ENCODE data around the gene POTEI. TPM values are rescaled to one million over a fixed set of nuclear protein-coding genes. Genes with fewer than 3 reads are reported as not detected.
"Not testable (repeated sequence)": the region's sequence is repeated elsewhere in the genome, so short reads cannot be mapped to it uniquely, and the experiment has no call there.

Gene POTEI
- total RNA-seq, 2 experiments from 2014 or later, result not detected

DNA sequence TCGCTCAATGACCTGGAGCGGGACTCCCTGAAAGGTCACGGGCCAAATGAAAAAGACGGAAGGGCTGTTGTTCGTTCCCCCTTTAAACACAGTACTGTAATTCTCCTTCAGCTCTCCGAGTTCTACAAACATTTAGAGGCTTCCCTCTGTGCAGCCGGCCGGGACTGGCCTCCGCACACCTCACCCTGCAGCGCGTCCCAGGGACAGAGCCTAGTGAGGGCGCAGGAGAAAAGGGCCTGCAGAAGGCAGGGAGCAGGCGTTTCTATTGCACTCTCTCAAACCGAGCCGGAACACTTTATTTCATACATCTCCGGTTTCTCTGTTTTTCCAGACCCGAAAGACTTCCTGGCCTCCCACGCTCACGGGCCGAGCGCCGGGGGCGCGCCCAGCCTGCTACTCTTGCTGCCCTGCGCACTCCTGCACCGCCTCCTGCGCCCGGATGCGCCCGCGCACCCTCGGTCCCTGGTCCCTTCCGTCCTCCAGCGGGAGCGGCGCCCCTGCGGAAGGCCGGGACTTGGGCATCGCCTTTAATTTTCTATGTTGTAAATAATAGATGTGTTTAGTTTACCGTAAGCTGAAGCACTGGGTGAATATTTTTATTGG, 18.3 kb upstream of the POTEI start:
- DNase-seq; H3K27me3 Mint-ChIP-seq; H3K36me3 Mint-ChIP-seq (ENCODE audit: low read depth); CTCF ChIA-PET; H3K27ac Mint-ChIP-seq; H3K9me3 Mint-ChIP-seq; H3K4me1 Mint-ChIP-seq; POLR2A ChIA-PET; H3K4me3 Mint-ChIP-seq: not testable (repeated sequence)

DNA sequence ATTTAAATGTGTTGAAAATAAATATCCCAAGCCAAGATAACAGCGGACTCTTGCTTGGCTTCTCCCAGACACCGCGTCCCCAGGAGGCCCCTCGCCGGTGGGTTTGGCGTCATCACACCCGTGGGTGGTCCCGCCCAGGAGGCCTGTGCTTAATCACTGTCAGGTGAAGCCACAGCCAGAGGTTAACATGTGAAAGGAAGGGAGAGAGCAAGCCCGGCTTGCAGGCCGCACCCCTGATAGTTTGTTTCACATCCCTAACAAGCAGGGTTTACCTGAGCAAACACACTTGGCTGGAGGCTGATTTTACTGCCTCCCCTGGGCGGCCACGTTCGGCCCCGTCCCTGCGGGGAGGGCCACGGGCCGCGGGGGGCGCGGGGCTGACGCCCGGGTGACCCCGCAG, 13.3 kb upstream of the POTEI start:
- H3K4me1 Mint-ChIP-seq; H3K27ac Mint-ChIP-seq; POLR2A ChIA-PET; DNase-seq; CTCF ChIA-PET; H3K36me3 Mint-ChIP-seq (ENCODE audit: low read depth); H3K4me3 Mint-ChIP-seq; H3K9me3 Mint-ChIP-seq; H3K27me3 Mint-ChIP-seq: not testable (repeated sequence)

DNA sequence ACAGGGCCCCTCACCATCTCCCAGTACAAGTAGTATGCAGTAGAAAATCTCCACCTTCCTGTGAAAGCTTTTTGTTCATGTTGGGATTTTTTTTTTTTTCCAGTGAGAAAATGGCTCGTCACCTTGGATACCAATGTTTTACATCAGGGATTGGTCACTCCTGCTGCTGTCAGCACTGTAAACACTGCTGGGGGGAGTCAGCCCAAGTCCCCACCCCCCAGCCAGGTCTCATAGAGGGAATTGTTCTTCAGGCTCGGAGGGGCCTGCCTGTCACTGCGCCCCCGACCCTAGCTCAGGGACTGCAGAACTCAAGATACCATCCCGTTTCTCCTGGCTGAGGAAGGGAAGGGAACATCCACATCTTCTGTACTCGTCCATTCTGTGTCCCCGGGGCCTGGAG, 11.9 kb upstream of the POTEI start, which contains the start of gene CFC1B:
Gene CFC1B, plus strand, starts transcription at position 231 of the 400 bp plus-strand sequence. CDS start 263 bp downstream, outside the sequence.
- H3K27me3 Mint-ChIP-seq; DNase-seq; H3K9me3 Mint-ChIP-seq; H3K4me3 Mint-ChIP-seq; H3K4me1 Mint-ChIP-seq; H3K27ac Mint-ChIP-seq; CTCF ChIA-PET; POLR2A ChIA-PET; H3K36me3 Mint-ChIP-seq (ENCODE audit: low read depth): not testable (repeated sequence)

DNA sequence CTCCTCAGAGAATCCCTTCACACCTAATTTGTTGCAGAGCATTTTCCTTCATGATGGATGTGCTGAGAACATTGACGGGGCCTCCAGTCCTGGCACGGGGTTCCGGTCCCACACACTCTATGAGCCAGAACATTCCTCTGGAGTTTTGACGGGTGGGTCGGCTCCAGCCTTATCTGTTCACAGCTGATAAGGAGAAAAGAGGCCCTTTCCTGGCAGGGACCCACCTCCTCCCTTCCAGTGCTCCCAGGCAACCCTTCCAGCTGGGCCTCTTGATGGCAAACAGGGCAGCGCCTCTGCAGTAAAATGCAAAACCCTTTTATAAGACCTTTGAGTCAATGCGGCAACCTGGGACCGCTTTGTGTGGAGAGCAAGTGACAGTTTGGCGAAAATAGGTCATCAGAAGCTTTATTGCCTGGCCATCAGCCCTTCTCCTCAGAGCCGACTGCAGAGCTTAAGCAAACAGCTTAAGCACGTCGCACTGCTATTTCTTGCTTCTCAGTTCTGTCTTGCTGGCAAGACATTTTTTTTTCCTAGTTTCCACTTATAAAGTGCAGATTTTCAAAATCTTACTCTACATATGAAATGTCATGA, 9.5 kb upstream of the POTEI start:
- H3K9me3 Mint-ChIP-seq; POLR2A ChIA-PET; CTCF ChIA-PET; DNase-seq; H3K27ac Mint-ChIP-seq; H3K4me3 Mint-ChIP-seq; H3K27me3 Mint-ChIP-seq; H3K36me3 Mint-ChIP-seq (ENCODE audit: low read depth); H3K4me1 Mint-ChIP-seq: not testable (repeated sequence)

DNA sequence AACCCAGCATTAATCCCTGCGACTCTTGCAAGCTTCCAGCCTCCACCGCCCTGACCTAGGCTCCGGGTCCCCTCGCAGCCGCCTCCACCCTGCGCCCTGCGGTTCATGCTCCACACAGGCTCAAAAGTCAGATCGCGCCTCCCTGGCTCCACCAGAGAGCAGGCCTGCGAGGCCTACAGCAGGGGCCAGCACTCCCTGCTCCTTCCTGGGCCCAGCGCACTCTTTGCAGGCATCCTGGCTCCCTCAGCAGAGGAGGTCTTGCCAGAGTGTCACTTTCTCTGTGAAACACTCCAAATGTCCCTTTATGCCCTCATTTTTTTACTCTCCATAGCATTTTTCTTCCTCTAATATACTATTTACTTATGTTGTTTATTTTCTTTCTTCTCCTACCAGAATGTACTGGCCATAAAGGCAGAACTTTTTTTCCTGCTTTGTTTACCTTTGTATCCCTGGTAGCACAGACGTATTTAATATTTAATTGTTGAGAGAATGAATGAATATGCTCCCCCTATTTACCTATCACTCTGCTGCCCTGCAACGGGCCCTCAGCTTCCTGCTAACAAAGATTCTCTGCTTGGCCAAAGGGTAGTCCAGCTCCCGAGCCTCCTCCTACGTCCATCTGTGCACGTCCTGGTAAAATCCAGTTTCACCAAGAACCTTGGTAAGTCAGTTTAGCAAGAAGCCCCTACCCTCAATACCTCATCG, 2.8 kb upstream of the POTEI start:
- H3K27ac Mint-ChIP-seq; POLR2A ChIA-PET; DNase-seq; H3K27me3 Mint-ChIP-seq; H3K36me3 Mint-ChIP-seq (ENCODE audit: low read depth); CTCF ChIA-PET; H3K4me1 Mint-ChIP-seq; H3K9me3 Mint-ChIP-seq; H3K4me3 Mint-ChIP-seq: not testable (repeated sequence)

DNA sequence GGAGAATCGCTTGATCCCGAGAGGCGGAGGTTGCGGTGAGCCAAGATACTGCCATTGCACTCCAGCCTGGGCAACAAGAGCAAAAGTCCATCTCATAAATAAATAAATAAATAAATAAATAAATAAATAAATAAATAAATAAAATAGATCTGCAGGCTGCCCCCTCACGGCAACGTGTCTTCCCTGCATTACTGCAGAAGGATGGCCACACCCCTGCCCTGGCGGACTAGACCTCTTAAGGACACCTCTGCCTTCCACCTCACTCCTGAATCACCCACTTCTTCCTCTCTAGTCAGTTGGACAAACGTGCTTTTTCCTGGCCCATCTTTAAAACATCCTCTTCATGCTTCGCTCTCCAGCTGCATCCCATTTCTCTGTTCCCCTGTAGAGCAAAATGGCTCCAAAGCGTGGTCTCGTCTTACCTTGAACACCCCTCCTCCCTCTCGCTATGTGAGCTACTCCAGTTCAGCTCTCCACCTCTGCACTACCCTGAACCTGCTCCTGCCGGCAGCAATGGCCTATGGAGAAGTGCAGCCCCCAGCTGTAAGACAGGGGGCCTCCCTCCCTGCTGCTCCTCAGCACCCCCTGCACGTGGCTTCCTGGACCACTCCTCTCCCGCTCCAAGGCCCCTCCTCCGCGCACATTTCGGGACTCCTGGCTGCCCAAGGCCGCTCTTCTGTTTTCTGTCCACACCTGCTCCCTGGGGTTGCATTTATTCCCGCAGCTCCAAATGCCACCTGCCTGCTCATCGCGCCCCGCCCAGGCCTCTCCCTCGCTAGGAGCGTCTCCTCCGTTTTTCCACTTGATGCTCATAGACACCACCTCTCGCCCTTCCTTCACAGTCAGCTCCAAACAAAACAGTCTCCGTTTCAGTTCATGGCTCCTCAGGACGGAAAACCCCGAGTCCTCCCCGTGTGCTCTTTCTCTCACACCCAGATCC, 1.9 kb upstream of the POTEI start:
- DNase-seq; H3K9me3 Mint-ChIP-seq; H3K4me1 Mint-ChIP-seq; CTCF ChIA-PET; POLR2A ChIA-PET; H3K27ac Mint-ChIP-seq; H3K36me3 Mint-ChIP-seq (ENCODE audit: low read depth); H3K4me3 Mint-ChIP-seq; H3K27me3 Mint-ChIP-seq: not testable (repeated sequence)

DNA sequence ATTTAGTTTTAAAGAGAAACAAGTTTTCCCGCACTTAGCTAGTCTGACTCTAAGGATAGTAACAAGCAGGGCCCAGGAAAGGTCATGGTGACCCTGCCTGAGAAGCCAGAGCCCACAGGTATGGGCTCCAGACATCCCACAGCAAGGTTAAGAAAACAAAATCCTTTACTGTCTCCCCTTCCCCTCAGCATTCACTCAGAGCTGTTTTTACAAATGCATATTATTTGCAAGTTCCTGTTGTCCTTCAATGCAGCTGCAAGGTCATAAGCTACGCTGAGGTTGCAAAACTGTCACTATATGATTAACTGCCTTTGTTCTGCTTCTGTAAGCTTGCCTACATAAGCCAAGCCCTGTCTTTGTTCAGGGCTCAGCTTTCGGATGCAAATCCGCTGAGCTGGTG, 18.1 kb downstream of the POTEI start:
- CTCF ChIA-PET, H3K27ac Mint-ChIP-seq: not testable (repeated sequence)

DNA sequence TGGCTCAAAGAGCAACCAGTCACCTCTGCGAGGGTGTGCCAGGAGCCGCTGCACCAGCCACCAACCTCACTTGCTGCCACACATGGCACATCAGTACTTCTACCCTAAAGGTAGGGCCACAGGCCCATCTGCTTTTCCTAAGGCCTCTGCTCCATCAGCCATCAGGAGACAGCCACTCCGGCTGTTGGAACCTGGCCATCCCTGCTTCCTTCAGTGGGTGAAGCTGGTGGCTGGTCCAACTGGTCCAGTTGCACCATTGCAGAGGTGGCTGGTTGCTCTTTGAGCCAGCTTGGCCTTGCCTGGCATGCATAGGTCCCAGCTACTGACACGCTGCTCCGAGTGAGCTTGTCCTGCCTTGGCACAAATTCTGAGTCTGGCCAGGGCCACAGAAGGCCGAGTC, 53.7 kb downstream of the POTEI start:
- CTCF ChIA-PET; H3K4me3 Mint-ChIP-seq; H3K27me3 Mint-ChIP-seq; H3K36me3 Mint-ChIP-seq (ENCODE audit: low read depth); H3K9me3 Mint-ChIP-seq; H3K27ac Mint-ChIP-seq; DNase-seq; H3K4me1 Mint-ChIP-seq; POLR2A ChIA-PET: not testable (repeated sequence)

More for the DNA sequence above, 18.1 kb downstream of the POTEI start:
- H3K9me3 Mint-ChIP-seq; H3K36me3 Mint-ChIP-seq (ENCODE audit: low read depth); H3K4me3 Mint-ChIP-seq; DNase-seq; H3K27me3 Mint-ChIP-seq; POLR2A ChIA-PET; H3K4me1 Mint-ChIP-seq: not testable (repeated sequence)

DNA sequence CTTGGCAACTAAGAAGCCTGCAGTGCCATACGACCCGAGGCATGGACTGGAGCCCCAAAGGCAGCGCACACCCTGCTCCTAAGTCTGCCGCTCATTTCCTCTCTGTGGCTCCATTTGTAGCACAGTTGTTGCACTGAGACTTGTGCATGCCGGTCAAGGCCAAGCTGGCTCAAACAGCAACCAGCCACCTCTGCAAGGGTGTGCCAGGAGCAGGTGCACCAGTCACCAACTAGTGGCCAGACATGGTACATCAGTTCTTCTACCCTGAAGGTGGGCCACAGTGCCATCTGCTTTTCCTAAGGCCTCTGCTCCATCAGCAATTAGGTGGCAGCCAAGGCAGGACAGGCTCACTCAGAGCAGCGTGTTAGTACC, 54.4 kb downstream of the POTEI start:
- H3K36me3 Mint-ChIP-seq (ENCODE audit: low read depth); H3K4me1 Mint-ChIP-seq; DNase-seq; CTCF ChIA-PET; H3K4me3 Mint-ChIP-seq; H3K27ac Mint-ChIP-seq; H3K9me3 Mint-ChIP-seq; H3K27me3 Mint-ChIP-seq; POLR2A ChIA-PET: not testable (repeated sequence)

DNA sequence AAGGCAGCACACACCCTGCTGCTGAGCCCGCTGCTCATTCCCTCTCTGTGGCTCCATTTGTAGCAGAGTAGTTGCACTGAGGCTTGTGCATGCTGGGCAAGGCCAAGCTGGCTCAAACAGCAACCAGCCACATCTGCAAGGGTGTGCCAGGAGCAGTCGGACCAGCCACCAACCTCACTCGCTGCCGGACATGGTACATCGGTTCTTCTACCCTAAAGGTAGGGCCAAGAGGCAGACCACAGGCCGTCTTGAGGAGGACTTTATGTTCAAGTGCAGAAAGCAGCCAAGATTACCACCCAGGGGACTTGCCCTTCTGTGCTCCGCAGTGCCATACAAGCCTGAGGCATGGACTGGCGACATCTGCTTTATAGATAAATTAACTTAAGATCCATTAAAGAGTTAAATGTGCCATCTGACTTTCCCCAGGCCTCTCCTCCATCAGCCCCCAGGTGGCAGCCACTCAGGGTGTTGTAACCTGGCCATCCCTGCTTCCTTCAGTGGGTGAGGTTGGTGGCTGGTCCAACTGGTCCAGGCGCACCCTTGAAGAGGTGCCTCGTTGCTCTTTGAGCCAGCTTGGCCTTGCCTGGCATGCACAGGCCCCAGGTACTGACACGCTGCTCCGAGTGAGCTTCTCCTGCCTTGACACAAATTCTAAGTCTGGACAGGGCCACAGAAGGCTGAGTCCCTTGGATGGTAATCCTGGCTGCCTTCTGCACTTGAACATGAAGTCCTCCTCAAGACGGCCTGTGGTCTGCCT, 55.0 kb downstream of the POTEI start:
- POLR2A ChIA-PET, H3K4me1 Mint-ChIP-seq, CTCF ChIA-PET: not testable (repeated sequence)

DNA sequence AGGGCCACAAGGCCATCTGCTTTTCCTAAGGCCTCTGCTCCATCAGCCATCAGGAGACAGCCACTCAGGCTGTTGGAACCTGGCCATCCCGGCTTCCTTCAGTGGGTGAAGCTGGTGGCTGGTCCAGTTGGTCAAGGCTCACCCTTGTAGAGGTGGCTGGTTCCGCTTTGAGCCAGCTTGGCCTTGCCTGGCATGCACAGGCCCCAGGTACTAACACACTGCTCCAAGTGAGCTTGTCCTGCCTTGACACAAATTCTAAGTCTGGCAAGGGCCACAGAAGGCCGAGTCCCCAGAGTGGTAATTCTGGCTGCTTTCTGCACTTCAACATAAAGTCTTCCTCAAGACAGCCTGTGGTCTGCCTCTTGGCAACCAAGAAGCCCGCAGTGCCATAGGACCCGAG, 56.2 kb downstream of the POTEI start:
- H3K27me3 Mint-ChIP-seq, H3K9me3 Mint-ChIP-seq, H3K4me1 Mint-ChIP-seq: not testable (repeated sequence)

More for the DNA sequence above, 55.0 kb downstream of the POTEI start:
- not testable (repeated sequence) for H3K27me3 Mint-ChIP-seq; DNase-seq; H3K36me3 Mint-ChIP-seq (ENCODE audit: low read depth); H3K4me3 Mint-ChIP-seq; H3K27ac Mint-ChIP-seq; H3K9me3 Mint-ChIP-seq

DNA sequence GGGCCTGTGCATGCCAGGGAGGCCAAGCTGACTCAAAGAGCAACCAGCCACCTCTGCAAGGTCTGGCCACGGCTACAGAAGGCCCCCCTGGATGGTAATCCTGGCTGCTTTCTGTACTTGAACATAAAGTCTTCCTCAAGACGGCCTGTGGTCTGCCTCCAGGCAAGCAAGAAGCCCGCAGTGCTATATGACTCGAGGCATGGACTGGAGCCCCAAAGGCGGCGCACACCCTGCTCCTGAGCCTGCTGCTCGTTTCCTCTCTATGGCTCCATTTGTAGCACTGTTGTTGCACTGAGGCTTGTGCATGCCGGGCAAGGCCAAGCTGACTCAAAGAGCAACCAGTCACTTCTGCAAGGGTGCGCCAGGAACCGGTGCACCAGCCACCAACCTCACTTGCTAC, 57.3 kb downstream of the POTEI start:
- H3K4me3 Mint-ChIP-seq; H3K9me3 Mint-ChIP-seq; DNase-seq; H3K36me3 Mint-ChIP-seq (ENCODE audit: low read depth); H3K27ac Mint-ChIP-seq; H3K4me1 Mint-ChIP-seq; CTCF ChIA-PET; POLR2A ChIA-PET; H3K27me3 Mint-ChIP-seq: not testable (repeated sequence)

More for the DNA sequence above, 56.2 kb downstream of the POTEI start:
- H3K27ac Mint-ChIP-seq; DNase-seq; POLR2A ChIA-PET; H3K4me3 Mint-ChIP-seq; H3K36me3 Mint-ChIP-seq (ENCODE audit: low read depth); CTCF ChIA-PET: not testable (repeated sequence)

DNA sequence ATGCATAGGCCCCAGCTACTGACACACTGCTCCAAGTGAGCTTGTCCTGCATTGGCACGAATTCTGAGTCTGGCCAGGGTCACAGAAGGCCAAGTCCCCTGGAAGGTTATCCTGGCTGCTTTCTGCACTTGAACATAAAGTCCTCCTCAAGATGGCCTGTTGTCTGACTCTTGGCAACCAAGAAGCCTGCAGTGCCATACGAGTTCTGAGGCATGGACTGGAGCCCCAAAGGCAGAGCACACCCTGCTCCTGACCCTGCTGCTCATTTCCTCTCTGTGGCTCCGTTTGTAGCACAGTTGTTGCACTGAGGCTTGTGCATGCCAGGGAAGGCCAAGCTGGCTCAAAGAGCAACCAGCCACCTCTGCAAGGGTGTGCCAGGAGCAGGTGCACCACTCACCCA, 57.9 kb downstream of the POTEI start:
- H3K27me3 Mint-ChIP-seq; POLR2A ChIA-PET; H3K36me3 Mint-ChIP-seq (ENCODE audit: low read depth); H3K4me3 Mint-ChIP-seq; H3K27ac Mint-ChIP-seq; DNase-seq; CTCF ChIA-PET; H3K4me1 Mint-ChIP-seq; H3K9me3 Mint-ChIP-seq: not testable (repeated sequence)

Measured in activated CD4-positive, alpha-beta T cell treated with anti-CD3 and anti-CD28 coated beads, Interleukin-2, amount 10 ng/mL, durations not matched to agents 7 days and 5 days (primary cell).